ENCODE results near the gene ANXA4.

DNA sequence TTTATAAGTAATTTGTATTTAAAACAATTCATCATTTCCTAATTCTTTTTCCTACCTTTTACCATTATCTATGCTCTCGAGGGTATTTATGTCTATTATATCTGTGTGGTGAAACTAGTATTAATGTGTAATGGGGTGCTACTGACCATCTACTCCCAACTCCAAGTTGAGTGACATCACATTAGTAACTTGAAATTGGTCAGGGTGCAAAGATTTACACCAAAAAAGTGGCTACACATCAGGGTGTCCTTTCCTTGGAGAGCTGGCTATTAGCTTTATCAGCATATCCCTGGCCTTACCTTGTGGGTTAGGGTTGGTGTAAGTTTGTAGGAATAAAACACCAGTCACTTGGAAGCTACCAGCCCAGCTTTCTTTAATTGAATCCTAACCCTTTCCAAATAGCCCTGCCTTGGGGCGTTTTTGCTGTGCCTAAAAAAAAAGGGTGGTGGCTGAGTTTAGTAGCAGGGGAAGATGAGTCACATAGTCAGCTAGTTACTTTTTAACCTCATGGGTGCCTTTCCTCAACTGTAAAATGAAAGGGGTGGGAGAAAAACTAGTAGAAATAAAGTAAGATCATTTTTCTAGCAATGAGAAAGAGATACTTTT, 14.0 kb downstream of the ANXA4 start:
- TF ChIP-seq, protein P1, sequence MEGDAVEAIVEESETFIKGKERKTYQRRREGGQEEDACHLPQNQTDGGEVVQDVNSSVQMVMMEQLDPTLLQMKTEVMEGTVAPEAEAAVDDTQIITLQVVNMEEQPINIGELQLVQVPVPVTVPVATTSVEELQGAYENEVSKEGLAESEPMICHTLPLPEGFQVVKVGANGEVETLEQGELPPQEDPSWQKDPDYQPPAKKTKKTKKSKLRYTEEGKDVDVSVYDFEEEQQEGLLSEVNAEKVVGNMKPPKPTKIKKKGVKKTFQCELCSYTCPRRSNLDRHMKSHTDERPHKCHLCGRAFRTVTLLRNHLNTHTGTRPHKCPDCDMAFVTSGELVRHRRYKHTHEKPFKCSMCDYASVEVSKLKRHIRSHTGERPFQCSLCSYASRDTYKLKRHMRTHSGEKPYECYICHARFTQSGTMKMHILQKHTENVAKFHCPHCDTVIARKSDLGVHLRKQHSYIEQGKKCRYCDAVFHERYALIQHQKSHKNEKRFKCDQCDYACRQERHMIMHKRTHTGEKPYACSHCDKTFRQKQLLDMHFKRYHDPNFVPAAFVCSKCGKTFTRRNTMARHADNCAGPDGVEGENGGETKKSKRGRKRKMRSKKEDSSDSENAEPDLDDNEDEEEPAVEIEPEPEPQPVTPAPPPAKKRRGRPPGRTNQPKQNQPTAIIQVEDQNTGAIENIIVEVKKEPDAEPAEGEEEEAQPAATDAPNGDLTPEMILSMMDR (IDR thresholded peaks at IDR 0.05) = no peak
- TF ChIP-seq SIN3A (IDR thresholded peaks at IDR 0.05; ENCODE audit: borderline replicate concordance, insufficient read depth, low read depth, low read length) (no peak), POLR2AphosphoS5 (IDR thresholded peaks at IDR 0.05; ENCODE audit: low read depth, low read length) (no peak)
- TF ChIP-seq, protein P2, sequence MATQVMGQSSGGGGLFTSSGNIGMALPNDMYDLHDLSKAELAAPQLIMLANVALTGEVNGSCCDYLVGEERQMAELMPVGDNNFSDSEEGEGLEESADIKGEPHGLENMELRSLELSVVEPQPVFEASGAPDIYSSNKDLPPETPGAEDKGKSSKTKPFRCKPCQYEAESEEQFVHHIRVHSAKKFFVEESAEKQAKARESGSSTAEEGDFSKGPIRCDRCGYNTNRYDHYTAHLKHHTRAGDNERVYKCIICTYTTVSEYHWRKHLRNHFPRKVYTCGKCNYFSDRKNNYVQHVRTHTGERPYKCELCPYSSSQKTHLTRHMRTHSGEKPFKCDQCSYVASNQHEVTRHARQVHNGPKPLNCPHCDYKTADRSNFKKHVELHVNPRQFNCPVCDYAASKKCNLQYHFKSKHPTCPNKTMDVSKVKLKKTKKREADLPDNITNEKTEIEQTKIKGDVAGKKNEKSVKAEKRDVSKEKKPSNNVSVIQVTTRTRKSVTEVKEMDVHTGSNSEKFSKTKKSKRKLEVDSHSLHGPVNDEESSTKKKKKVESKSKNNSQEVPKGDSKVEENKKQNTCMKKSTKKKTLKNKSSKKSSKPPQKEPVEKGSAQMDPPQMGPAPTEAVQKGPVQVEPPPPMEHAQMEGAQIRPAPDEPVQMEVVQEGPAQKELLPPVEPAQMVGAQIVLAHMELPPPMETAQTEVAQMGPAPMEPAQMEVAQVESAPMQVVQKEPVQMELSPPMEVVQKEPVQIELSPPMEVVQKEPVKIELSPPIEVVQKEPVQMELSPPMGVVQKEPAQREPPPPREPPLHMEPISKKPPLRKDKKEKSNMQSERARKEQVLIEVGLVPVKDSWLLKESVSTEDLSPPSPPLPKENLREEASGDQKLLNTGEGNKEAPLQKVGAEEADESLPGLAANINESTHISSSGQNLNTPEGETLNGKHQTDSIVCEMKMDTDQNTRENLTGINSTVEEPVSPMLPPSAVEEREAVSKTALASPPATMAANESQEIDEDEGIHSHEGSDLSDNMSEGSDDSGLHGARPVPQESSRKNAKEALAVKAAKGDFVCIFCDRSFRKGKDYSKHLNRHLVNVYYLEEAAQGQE (IDR thresholded peaks at IDR 0.05; ENCODE audit: insufficient read depth in 1 of 2, low read depth in 2 of 2, low read length in 1 of 2) = no peak

All from Panc1 (cell line).